ENCODE measurements around the gene MEDAG.

DNA sequence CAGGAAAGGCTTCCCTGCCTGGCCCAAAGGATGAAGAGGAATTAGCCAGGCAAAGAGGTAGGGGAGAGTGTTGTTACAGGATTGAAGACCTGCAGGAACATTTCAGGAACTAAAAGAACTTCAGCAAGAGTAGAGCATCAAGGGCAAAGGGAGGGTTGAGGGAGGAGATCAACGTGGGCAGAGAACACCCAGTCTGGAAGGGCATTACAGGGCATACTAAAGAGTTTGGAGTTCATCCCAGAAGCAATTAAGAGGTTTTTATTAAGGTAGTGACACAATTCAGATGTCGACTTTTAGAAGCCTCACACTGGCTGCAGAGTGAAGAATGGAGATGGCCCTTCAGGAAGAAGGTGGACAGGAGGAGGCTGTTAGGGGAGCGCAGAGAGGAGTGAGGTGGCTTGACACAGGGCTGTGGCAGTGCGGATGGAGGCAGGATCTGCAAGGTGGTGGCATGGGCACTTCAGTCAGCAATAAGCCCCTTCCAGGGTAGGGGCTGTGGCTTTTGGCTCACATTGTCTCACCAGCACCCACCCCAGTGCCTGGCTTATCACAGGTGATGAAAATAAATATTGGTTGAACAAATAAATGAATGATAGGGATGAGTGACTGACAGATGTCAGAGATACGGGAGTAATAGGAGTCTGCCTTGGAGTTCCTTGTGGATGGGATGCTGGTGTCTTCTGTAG lies 51.3 kb downstream of the MEDAG start:
- TF ChIP-seq, protein P1, sequence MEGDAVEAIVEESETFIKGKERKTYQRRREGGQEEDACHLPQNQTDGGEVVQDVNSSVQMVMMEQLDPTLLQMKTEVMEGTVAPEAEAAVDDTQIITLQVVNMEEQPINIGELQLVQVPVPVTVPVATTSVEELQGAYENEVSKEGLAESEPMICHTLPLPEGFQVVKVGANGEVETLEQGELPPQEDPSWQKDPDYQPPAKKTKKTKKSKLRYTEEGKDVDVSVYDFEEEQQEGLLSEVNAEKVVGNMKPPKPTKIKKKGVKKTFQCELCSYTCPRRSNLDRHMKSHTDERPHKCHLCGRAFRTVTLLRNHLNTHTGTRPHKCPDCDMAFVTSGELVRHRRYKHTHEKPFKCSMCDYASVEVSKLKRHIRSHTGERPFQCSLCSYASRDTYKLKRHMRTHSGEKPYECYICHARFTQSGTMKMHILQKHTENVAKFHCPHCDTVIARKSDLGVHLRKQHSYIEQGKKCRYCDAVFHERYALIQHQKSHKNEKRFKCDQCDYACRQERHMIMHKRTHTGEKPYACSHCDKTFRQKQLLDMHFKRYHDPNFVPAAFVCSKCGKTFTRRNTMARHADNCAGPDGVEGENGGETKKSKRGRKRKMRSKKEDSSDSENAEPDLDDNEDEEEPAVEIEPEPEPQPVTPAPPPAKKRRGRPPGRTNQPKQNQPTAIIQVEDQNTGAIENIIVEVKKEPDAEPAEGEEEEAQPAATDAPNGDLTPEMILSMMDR (optimal IDR thresholded peaks at IDR 0.05 in 1 of 3, IDR thresholded peaks at IDR 0.05 in 1 of 3, conservative IDR thresholded peaks at IDR 0.05 in 1 of 3; ENCODE audit: extremely low read depth in 1 of 3, insufficient read depth in 2 of 3, low read length in 3 of 3): no peak
- TF ChIP-seq EZH2 (IDR thresholded peaks at IDR 0.05; ENCODE audit: low read length): no peak
